Hepatocyte (in vitro differentiated cells): Measurements from ENCODE around the gene KCNB1. TPM values are rescaled to one million over a fixed set of nuclear protein-coding genes. Genes with fewer than 3 reads are reported as not detected.
A peak's percentile ranks its signal among the peaks of the same experiment; 100 is the strongest.
"Not testable (repeated sequence)": the region's sequence is repeated elsewhere in the genome, so short reads cannot be mapped to it uniquely, and the experiment has no call there.

Experiments
- DNase-seq: peaks from one replicate; pipeline ENCODE4 v3.0.0-alpha.2; 2016; ENCODE audit warnings: low spot score
- H2AFZ ChIP-seq: fragments of 200-600 bp; sonication (generic); 2 replicates; pipeline ENCODE4 v1.6.0; 2016; ENCODE audit warnings: antibody characterized with exemption, mild to moderate bottlenecking
- H3K27ac ChIP-seq: fragments of 200-600 bp; sonication (generic); 2 replicates; pipeline ENCODE4 v1.5.1; 2016; ENCODE audit warnings: mild to moderate bottlenecking
- H3K27me3 ChIP-seq: fragments of 200-600 bp; sonication (generic); 2 replicates; pipeline ENCODE4 v1.6.1; 2016
- H3K36me3 ChIP-seq: fragments of 200-600 bp; sonication (generic); replicated peaks from 2 replicates; pipeline ENCODE4 v1.5.1; 2016; ENCODE audit warnings: low read depth; ENCODE audit not compliant: insufficient read depth
- H3K4me1 ChIP-seq: fragments of 200-600 bp; sonication (generic); 2 replicates; pipeline ENCODE4 v1.5.1; 2016; ENCODE audit warnings: mild to moderate bottlenecking, moderate library complexity; ENCODE audit not compliant: insufficient read depth
- H3K4me2 ChIP-seq: fragments of 200-600 bp; sonication (generic); 2 replicates; pipeline ENCODE4 v1.6.0; 2016
- H3K4me3 ChIP-seq: fragments of 200-600 bp; sonication (generic); 2 replicates; pipeline ENCODE4 v1.5.1; 2016; ENCODE audit warnings: mild to moderate bottlenecking
- H3K79me2 ChIP-seq: fragments of 200-600 bp; sonication (generic); 2 replicates; pipeline ENCODE4 v1.6.0; 2017; ENCODE audit warnings: mild to moderate bottlenecking
- H3K9me2 ChIP-seq: fragments of 200-600 bp; sonication (generic); replicated peaks from 2 replicates; pipeline ENCODE4 v1.6.0; 2017; ENCODE audit warnings: mild to moderate bottlenecking; ENCODE audit not compliant: insufficient read depth
- H3K9me3 ChIP-seq: fragments of 200-600 bp; sonication (generic); 2 replicates; pipeline ENCODE4 v1.5.1; 2016; ENCODE audit warnings: low read depth, mild to moderate bottlenecking
- H4K20me1 ChIP-seq: fragments of 200-600 bp; sonication (generic); 2 replicates; pipeline ENCODE4 v1.6.0; 2016; ENCODE audit warnings: mild to moderate bottlenecking; ENCODE audit not compliant: insufficient read depth, poor library complexity, severe bottlenecking
- CTCF ChIP-seq: fragments of 200-600 bp; sonication (generic); IDR thresholded peaks from 2 replicates; pipeline ENCODE4 v1.5.1; 2016; ENCODE audit warnings: antibody characterized with exemption, mild to moderate bottlenecking; ENCODE audit not compliant: poor library complexity
- EZH2 ChIP-seq: fragments of 200-600 bp; sonication (generic); IDR thresholded peaks from 2 replicates; pipeline ENCODE4 v1.6.1; 2016; ENCODE audit warnings: antibody characterized with exemption, mild to moderate bottlenecking, borderline replicate concordance
- EZH2phosphoT487 ChIP-seq: fragments of 200-600 bp; sonication (generic); IDR thresholded peaks from one replicate; pipeline ENCODE4 v1.6.1; 2018; ENCODE audit warnings: antibody characterized with exemption, mild to moderate bottlenecking, low read depth, moderate library complexity; ENCODE audit not compliant: unreplicated experiment, severe bottlenecking
- WGBS: methylation state at CpG from one replicate; pipeline ENCODE4 v1.1.6; 2016; ENCODE audit warnings: low lambda C conversion rate; ENCODE audit errors: missing lambda C conversion rate; 5-methylcytosine and 5-hydroxymethylcytosine counted together
- polyA plus RNA-seq: library from polyadenylated mRNA; unstranded; fragments of >200 nt; fragmentation: Nextera tagmentation; extraction: Ambion mirVana; gene quantifications from 2 replicates; pipeline ENCODE4 v1.2.1, GENCODE V29; 2016
- total RNA-seq: library from RNA; depleted of rRNA; stranded (reverse); fragments of >200 nt; gene quantifications from 2 replicates; pipeline ENCODE4 v1.2.3, GENCODE V29; 2014

The KCNB1 gene
- total and polyA plus RNA-seq, 2 experiments from 2014 or later, result 0.37 to 1.5 TPM

- no peak overlapping the region for H3K27ac ChIP-seq
- no peak overlapping the region for H3K4me3 ChIP-seq
- H3K4me1 ChIP-seq, result no peaks in the 10 kb centered on the region
- H4K20me1 ChIP-seq, result no peaks in the 10 kb centered on the region
- no peaks in the 10 kb centered on the region for H3K9me2 ChIP-seq
- no peak for DNase-seq
- no peak overlapping the region for H2AFZ ChIP-seq
- H3K4me2 ChIP-seq, result no peak overlapping the region
- no peaks in the 10 kb centered on the region for H3K79me2 ChIP-seq
- 80% methylated on average over 6 of the region's 6 CpGs for WGBS
- TF ChIP-seq EZH2, result no peak
- TF ChIP-seq CTCF, result no peak
- TF ChIP-seq EZH2phosphoT487, result no peak
- H3K36me3 ChIP-seq, result no peaks in the 10 kb centered on the region
- H3K9me3 ChIP-seq, result no peaks in the 10 kb centered on the region
- H3K27me3 ChIP-seq, result no peaks in the 10 kb centered on the region
Measured at GRCh38 chr20:49412953-49413352, 69.5 kb downstream of the KCNB1 start.

- Histone ChIP-seq H3K4me2 (no peak overlapping the region), H3K79me2 (no peaks in the 10 kb centered on the region), H4K20me1 (no peaks in the 10 kb centered on the region), H3K4me3 (no peak overlapping the region), H3K27me3 (no peaks in the 10 kb centered on the region), H2AFZ (no peak overlapping the region), H3K9me2 (no peaks in the 10 kb centered on the region), H3K9me3 (no peaks in the 10 kb centered on the region), H3K36me3 (no peaks in the 10 kb centered on the region), H3K27ac (no peak overlapping the region), H3K4me1 (no peaks in the 10 kb centered on the region)
- 95% methylated on average over 4 of the region's 4 CpGs for WGBS
- no peak for TF ChIP-seq EZH2phosphoT487
- DNase-seq, result no peak
Measured at GRCh38 chr20:49412254-49412653, 70.2 kb downstream of the KCNB1 start.

- H3K27ac ChIP-seq, result no peak overlapping the region
- no peak overlapping the region for H3K4me2 ChIP-seq
- no peaks in the 10 kb centered on the region for H3K9me2 ChIP-seq
- H3K27me3 ChIP-seq, result no peaks in the 10 kb centered on the region
- H3K4me1 ChIP-seq, result no peaks in the 10 kb centered on the region
- TF ChIP-seq EZH2phosphoT487 (no peak), CTCF (no peak), EZH2 (no peak)
- no peaks in the 10 kb centered on the region for H3K79me2 ChIP-seq
- WGBS, result 67% methylated on average over 10 of the region's 10 CpGs
- no peaks in the 10 kb centered on the region for H3K36me3 ChIP-seq
- no peaks in the 10 kb centered on the region for H3K9me3 ChIP-seq
- no peak overlapping the region for H2AFZ ChIP-seq
- no peaks in the 10 kb centered on the region for H4K20me1 ChIP-seq
- no peak for DNase-seq
- no peak overlapping the region for H3K4me3 ChIP-seq
Measured at GRCh38 chr20:49411221-49411925, 71.1 kb downstream of the KCNB1 start.

GRCh38 chr20:49409975-49410621 lies 72.4 kb downstream of the KCNB1 start:
- not testable (repeated sequence) for H3K36me3 ChIP-seq, H4K20me1 ChIP-seq, H3K27me3 ChIP-seq, H3K4me2 ChIP-seq, H3K9me2 ChIP-seq, H3K79me2 ChIP-seq, H3K4me1 ChIP-seq, H3K9me3 ChIP-seq, H3K4me3 ChIP-seq, H3K27ac ChIP-seq, H2AFZ ChIP-seq
- peak; percentile 25 for DNase-seq
- WGBS, result 29% methylated on average over 5 of the region's 5 CpGs
